ENCODE data around the gene UTS2R.

GRCh38 chr17:82330322-82331239 lies 41.0 kb upstream of the UTS2R start:
- TF ChIP-seq RFX5 (IDR thresholded peaks at IDR 0.05; ENCODE audit: low read depth, low read length) (no peak), CTCF (conservative IDR thresholded peaks at IDR 0.05; ENCODE audit: low read depth, low read length) (no peak), BHLHE40 (IDR thresholded peaks at IDR 0.05; ENCODE audit: low read depth, low read length) (no peak), MAFK (IDR thresholded peaks at IDR 0.05; ENCODE audit: low read depth, low read length) (no peak), SMC3 (IDR thresholded peaks at IDR 0.05; ENCODE audit: low read depth, low read length) (no peak), POLR2A (IDR thresholded peaks at IDR 0.05; ENCODE audit: low read depth, low read length) (no peak), USF2 (IDR thresholded peaks at IDR 0.05; ENCODE audit: low read depth, low read length) (no peak), ELK1 (IDR thresholded peaks at IDR 0.05; ENCODE audit: borderline replicate concordance, low read depth, low read length) (no peak), RAD21 (IDR thresholded peaks at IDR 0.05; ENCODE audit: low read length) (no peak)

Measured in IMR-90 (cell line).